Activated effector memory CD4-positive, alpha-beta T cell treated with Interleukin-2 at 50 U/mL for 16 hours (primary cell): ENCODE data around the gene NEGR1.

Source experiments
- DNase-seq: peaks from one replicate; pipeline ENCODE4 v3.0.0-alpha.2; 2020

The NEGR1 gene

GRCh38 chr1:71424536-71424935, 857.8 kb downstream of the NEGR1 start:
- DNase-seq: no peak

GRCh38 chr1:71422221-71422620, 860.1 kb downstream of the NEGR1 start:
- DNase-seq: no peak

- DNase-seq: no peak
Observed at GRCh38 chr1:71417421-71417820, 864.9 kb downstream of the NEGR1 start.

GRCh38 chr1:71414179-71414578, 868.2 kb downstream of the NEGR1 start:
- DNase-seq: no peak

- DNase-seq: no peak
Observed at GRCh38 chr1:71413441-71414175, 868.7 kb downstream of the NEGR1 start.

- no peak for DNase-seq
Observed at GRCh38 chr1:71400050-71400449, 882.3 kb downstream of the NEGR1 start.

- no peak for DNase-seq
Observed at GRCh38 chr1:71399594-71399993, 882.7 kb downstream of the NEGR1 start.

- no peak for DNase-seq
Observed at GRCh38 chr1:71393301-71393700, 889.0 kb downstream of the NEGR1 start.

GRCh38 chr1:71390518-71390917, 891.8 kb downstream of the NEGR1 start:
- DNase-seq: no peak

GRCh38 chr1:71377886-71378285, 904.5 kb downstream of the NEGR1 start:
- no peak for DNase-seq

GRCh38 chr1:71372496-71372895, 909.8 kb downstream of the NEGR1 start:
- DNase-seq: no peak

GRCh38 chr1:71371581-71371980, 910.8 kb downstream of the NEGR1 start:
- no peak for DNase-seq

- no peak for DNase-seq
Observed at GRCh38 chr1:71364236-71364635, 918.1 kb downstream of the NEGR1 start.

GRCh38 chr1:71362691-71363090, 919.6 kb downstream of the NEGR1 start:
- no peak for DNase-seq

GRCh38 chr1:71362076-71362475, 920.3 kb downstream of the NEGR1 start:
- DNase-seq: no peak

GRCh38 chr1:71357708-71358107, 924.6 kb downstream of the NEGR1 start:
- DNase-seq: no peak

- no peak for DNase-seq
Observed at GRCh38 chr1:71351438-71351837, 930.9 kb downstream of the NEGR1 start.

GRCh38 chr1:71350805-71351204, 931.5 kb downstream of the NEGR1 start:
- no peak for DNase-seq

GRCh38 chr1:71350330-71350729, 932.0 kb downstream of the NEGR1 start:
- DNase-seq: no peak
